Mucosa of descending colon (tissue), 3 donors: ENCODE data around the gene BBX. TPM values are rescaled to one million over a fixed set of nuclear protein-coding genes. Genes with fewer than 3 reads are reported as not detected.
A peak's percentile ranks its signal among the peaks of the same experiment; 100 is the strongest.

ENCODE experiments used
- ATAC-seq: fragments of 200-7000 bp; cut with Tn5 transposase; one replicate; pipeline ENCODE4 v1.9.1; 2020; ENCODE audit warnings: mild to moderate bottlenecking, moderate library complexity
- DNase-seq, 3 donors: peaks; one replicate each; pipeline ENCODE4 v3.0.0-alpha.2; 2020
- H3K36me3 ChIP-seq: fragments of 200-600 bp; one replicate; pipeline ENCODE4 v1.8.0; 2021; ENCODE audit warnings: low read depth, mild to moderate bottlenecking
- H3K4me1 ChIP-seq: fragments of 200-600 bp; one replicate; pipeline ENCODE4 v1.8.0; 2021; ENCODE audit warnings: low read depth, mild to moderate bottlenecking
- H3K4me3 ChIP-seq: fragments of 200-600 bp; one replicate; pipeline ENCODE4 v1.8.0; 2021; ENCODE audit warnings: mild to moderate bottlenecking
- H3K9me3 ChIP-seq: fragments of 200-600 bp; one replicate; pipeline ENCODE4 v1.8.0; 2021; ENCODE audit warnings: mild to moderate bottlenecking
- intact Hi-C, 2 donors: fragments of 100-400 bp; cut with DNase I in 1 of 2; cut with micrococcal nuclease in 1 of 2; formaldehyde crosslinking; loops; one replicate each; pipeline versions ENCODE4 v1.11.0 to v1.11.1; 2022; cut with DNase I, micrococcal nuclease
- long read RNA-seq, 2 donors: library from polyadenylated mRNA; unstranded; transcript quantifications; one replicate each; pipeline ENCODE4 v2.0.0, GENCODE V29; 2019 to 2021
- total RNA-seq, 3 donors: library from RNA; stranded (reverse); fragmentation: NEBNext Ultra II Directional in 2 of 3; extraction: Animal tissue kit (Norgen Biotek cat#: 25700) in 2 of 3; gene quantifications; one replicate each; pipeline versions ENCODE4 v1.2.1 to v1.2.4, GENCODE V29; 2021 to 2023
- TF ChIP-seq, protein P1 (sequence below): fragments of 200-600 bp; IDR thresholded peaks from one replicate; pipeline ENCODE4 v1.8.0; 2022; ENCODE audit warnings: antibody characterized with exemption, mild to moderate bottlenecking
- donor health status: DM: no; HTN: no; CAD: no; lungs with moderate emphysema.
- donor health status: DM: no; HTN: no; CAD: no.
- donor health status: DM: no; HTN: yes; CAD: no.

BBX gene
- total RNA-seq, result 10 to 100 TPM; 24.4 to 69.9 (median 26.0) TPM
- long read RNA-seq, donor 1, full-length matches to known transcripts, result 5 of 41 reads
- long read RNA-seq, donor 1, partial matches to known transcripts, result 26 of 41 reads
- long read RNA-seq, donor 1, other reads (novel, unspliced or antisense), result 10 of 41 reads
- long read RNA-seq, donor 2, partial matches to known transcripts, result 10 of 12 reads
- long read RNA-seq, donor 2, other reads (novel, unspliced or antisense), result 2 of 12 reads

DNA sequence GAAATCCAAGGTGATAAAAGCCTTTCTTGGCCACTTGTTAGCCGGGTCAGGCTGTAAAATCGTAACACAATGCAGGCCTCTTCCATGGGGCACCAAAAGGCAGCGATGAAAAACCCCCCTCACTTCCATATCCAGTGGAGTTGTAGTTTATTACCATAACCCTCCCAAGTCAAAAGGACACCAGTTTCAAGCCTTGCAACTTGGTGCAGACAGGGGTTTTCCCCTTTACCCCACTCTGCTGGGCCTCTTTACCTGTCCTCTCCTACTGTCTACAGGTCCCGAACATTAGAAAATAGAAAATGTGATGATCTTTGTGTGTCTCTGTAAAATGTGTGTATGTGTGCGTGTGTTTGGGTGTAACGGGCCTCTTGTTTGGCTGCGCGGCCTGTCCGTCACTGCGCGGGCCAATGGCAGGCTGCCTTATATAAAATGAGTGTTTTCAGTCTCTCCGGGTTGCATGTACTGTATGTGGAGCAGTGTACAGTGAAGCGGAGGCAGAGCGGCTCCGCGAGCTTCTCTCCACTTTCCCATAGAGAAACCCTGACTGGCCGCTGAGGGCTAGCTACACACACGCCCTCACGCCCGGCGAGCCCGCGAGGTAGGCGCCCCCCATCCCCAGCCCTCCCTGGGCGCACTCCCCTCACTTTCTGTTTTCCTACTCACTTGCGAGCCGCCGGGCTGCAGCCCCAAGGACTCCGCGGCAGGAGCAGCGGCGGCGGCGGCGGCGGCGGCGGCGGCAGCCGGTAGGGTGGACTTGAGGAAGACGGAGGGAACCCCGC lies at the start of gene BBX:
BBX (plus strand) TSS at position 453 of the 779 bp plus-strand sequence. CDS start 187,499 bp downstream, outside the sequence.
- intact Hi-C loops, result loop anchor here in 1 of 2 donors (10.0 kb wide), 1 partner anchor 98 kb away; no protein-coding TSS in a partner anchor
- Histone ChIP-seq H3K36me3 (no peaks in the 10 kb centered on the region), H3K4me1 (peaks cover 6% of the 10 kb centered on the region), H3K9me3 (no peaks in the 10 kb centered on the region), H3K4me3 (peak within 1 kb of the TSS; percentile 70)
- TF ChIP-seq, protein P1, sequence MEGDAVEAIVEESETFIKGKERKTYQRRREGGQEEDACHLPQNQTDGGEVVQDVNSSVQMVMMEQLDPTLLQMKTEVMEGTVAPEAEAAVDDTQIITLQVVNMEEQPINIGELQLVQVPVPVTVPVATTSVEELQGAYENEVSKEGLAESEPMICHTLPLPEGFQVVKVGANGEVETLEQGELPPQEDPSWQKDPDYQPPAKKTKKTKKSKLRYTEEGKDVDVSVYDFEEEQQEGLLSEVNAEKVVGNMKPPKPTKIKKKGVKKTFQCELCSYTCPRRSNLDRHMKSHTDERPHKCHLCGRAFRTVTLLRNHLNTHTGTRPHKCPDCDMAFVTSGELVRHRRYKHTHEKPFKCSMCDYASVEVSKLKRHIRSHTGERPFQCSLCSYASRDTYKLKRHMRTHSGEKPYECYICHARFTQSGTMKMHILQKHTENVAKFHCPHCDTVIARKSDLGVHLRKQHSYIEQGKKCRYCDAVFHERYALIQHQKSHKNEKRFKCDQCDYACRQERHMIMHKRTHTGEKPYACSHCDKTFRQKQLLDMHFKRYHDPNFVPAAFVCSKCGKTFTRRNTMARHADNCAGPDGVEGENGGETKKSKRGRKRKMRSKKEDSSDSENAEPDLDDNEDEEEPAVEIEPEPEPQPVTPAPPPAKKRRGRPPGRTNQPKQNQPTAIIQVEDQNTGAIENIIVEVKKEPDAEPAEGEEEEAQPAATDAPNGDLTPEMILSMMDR, result no peak
- peak; percentile 94 for ATAC-seq
- peak; percentile 93 to 98 (median 96) for DNase-seq

DNA sequence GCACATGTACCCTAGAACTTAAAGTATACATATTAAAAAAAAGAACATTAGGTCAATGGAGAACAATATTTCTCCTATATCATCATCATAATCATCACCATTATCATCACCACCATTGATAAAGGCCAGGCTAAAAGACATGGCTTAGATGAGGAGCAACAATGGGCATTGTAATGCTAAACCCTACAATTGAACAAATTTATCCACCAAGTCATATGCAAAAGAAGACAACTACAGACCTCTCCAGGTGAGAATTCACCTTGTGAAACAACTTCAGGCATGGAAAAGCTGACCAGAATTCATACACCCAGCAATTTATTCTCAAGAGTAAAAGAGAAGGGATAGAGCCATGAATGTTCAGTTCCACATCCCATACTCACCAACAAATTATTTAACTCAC lies 46.3 kb upstream of the BBX start:
- DNase-seq (no peak), ATAC-seq (no peak)
- Histone ChIP-seq H3K36me3 (no peaks in the 10 kb centered on the region), H3K4me3 (no peak overlapping the region), H3K9me3 (no peaks in the 10 kb centered on the region), H3K4me1 (no peaks in the 10 kb centered on the region)
- intact Hi-C loops, result no loop called here
- TF ChIP-seq, protein P1, result no peak

DNA sequence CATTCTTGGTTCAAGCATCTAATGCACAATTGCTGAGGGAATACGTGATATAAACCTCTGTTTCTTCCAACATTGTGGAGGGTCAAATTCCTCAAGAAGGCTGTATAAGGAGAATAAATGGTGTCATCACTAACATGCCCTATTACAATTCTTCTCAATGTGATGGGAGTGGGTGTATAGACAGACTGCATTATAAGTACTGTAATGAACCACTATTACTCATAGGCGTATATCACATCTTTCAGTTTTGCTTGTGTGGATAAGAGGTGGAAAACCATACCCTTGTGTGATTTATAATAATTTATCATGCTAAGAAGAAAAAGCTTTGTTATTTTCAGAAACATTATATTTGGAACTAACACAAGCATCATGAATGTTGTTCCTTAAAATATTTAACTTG lies 35.3 kb upstream of the BBX start:
- H3K9me3 ChIP-seq, result no peaks in the 10 kb centered on the region
- H3K4me1 ChIP-seq, result no peaks in the 10 kb centered on the region
- no peak overlapping the region for H3K4me3 ChIP-seq
- intact Hi-C loops, result no loop called here
- H3K36me3 ChIP-seq, result no peaks in the 10 kb centered on the region
- TF ChIP-seq, protein P1, result no peak
- ATAC-seq (no peak), DNase-seq (no peak)

DNA sequence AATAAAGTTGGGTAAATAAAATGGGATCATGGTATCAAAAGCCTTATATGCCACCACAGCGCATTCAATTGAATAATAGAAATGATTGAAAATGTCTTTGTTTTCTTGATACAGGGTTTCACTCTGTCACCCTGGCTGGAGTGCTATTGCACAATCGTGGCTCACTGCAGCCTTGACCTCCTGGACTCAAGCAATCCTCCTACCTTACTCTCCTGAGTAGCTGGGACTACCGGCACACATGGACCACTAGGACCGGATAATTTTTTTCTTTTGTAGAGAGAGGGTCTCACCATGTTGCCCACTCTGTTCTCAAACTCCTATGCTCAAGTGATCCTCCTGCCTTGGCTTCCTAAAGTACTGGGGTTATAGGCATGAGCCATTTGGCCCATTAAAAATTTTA lies 33.8 kb upstream of the BBX start:
- intact Hi-C loops, result no loop called here
- DNase-seq (no peak), ATAC-seq (no peak)
- no peaks in the 10 kb centered on the region for H3K9me3 ChIP-seq
- no peak overlapping the region for H3K4me3 ChIP-seq
- no peaks in the 10 kb centered on the region for H3K36me3 ChIP-seq
- H3K4me1 ChIP-seq, result no peaks in the 10 kb centered on the region
- TF ChIP-seq, protein P1, result no peak

DNA sequence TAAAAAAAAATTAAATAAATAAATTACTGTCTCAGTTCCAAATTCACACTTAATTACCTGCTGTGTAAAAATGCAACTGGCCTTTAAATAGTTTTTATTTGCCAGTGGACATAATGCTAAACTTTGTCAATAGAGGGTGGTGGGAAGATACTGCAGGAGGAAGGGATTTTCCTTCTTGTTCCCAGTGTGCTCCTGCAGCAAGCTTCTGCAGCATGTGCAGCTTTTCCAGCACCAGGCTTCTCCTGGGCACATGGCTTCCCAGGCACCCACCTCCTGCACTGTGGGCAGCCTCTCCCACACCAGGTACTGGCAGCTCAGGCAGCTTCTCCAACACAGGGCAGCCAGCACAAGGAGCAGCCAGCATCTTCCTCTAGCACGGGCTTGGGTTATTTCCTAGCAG lies 29.6 kb upstream of the BBX start:
- Histone ChIP-seq H3K4me3 (no peak overlapping the region), H3K36me3 (no peaks in the 10 kb centered on the region), H3K9me3 (no peaks in the 10 kb centered on the region), H3K4me1 (no peaks in the 10 kb centered on the region)
- intact Hi-C loops, result no loop called here
- ATAC-seq (no peak), DNase-seq (no peak)
- TF ChIP-seq, protein P1, result no peak
